ENCODE results near the gene FAM20C.
"Not testable (repeated sequence)": the region's sequence is repeated elsewhere in the genome, so short reads cannot be mapped to it uniquely, and the experiment has no call there.

Gene FAM20C

GRCh38 chr7:260441-261281, 68.3 kb downstream of the FAM20C start:
- TF ChIP-seq CTCF (IDR thresholded peaks at IDR 0.05) (no peak), ZFX (IDR thresholded peaks at IDR 0.05; ENCODE audit: borderline replicate concordance) (no peak)
- H3K27ac ChIP-seq, result no peak overlapping the region

- no peak for TF ChIP-seq CTCF (IDR thresholded peaks at IDR 0.05)
- no peak for TF ChIP-seq ZFX (IDR thresholded peaks at IDR 0.05; ENCODE audit: borderline replicate concordance)
Measured at GRCh38 chr7:261341-262250, 69.2 kb downstream of the FAM20C start.

GRCh38 chr7:262251-262572, 69.8 kb downstream of the FAM20C start:
- H3K27ac ChIP-seq, result no peak overlapping the region
- TF ChIP-seq ZFX (IDR thresholded peaks at IDR 0.05; ENCODE audit: borderline replicate concordance) (no peak), CTCF (IDR thresholded peaks at IDR 0.05) (no peak)

More at GRCh38 chr7:261341-262250, 69.2 kb downstream of the FAM20C start:
- no peak overlapping the region for H3K27ac ChIP-seq

- H3K27ac ChIP-seq, result not testable (repeated sequence)
Measured at GRCh38 chr7:262631-263311, 70.4 kb downstream of the FAM20C start.

GRCh38 chr7:263483-264351, 71.3 kb downstream of the FAM20C start:
- TF ChIP-seq CTCF (IDR thresholded peaks at IDR 0.05), result peak; percentile 56
- not testable (repeated sequence) for H3K27ac ChIP-seq

GRCh38 chr7:264541-265191, 72.3 kb downstream of the FAM20C start:
- H3K27ac ChIP-seq, result no peak overlapping the region
- TF ChIP-seq ZFX (IDR thresholded peaks at IDR 0.05; ENCODE audit: borderline replicate concordance) (no peak), CTCF (IDR thresholded peaks at IDR 0.05) (no peak)

All from 22Rv1 (cell line).